Naive B cell (primary cell): ENCODE results near the gene PET100. TPM values are rescaled to one million over a fixed set of nuclear protein-coding genes. Genes with fewer than 3 reads are reported as not detected.

Experiments used
- ATAC-seq, 2 donors: fragments of 150-1000 bp; cut with Tn5 transposase; 2 replicates each; pipeline ENCODE4 v1.10.0; 2021; ENCODE audit warnings: low read depth in 2 of 2, mild to moderate bottlenecking in 2 of 2, moderate library complexity in 2 of 2
- DNase-seq: peaks from one replicate; pipeline ENCODE4 v3.0.0; 2022
- H3K27ac Mint-ChIP-seq, 6 donors: one replicate each; pipeline ENCODE4 v1.8.0; 2020 to 2022; ENCODE audit warnings: mild to moderate bottlenecking in 6 of 6, mixed read lengths in 6 of 6, moderate library complexity in 5 of 6, inconsistent platforms in 2 of 6
- H3K27me3 Mint-ChIP-seq, 3 donors: one replicate each; pipeline ENCODE4 v1.8.0; 2021 to 2022; ENCODE audit warnings: mixed read lengths in 3 of 3, mild to moderate bottlenecking in 1 of 3
- H3K36me3 Mint-ChIP-seq, 2 donors: one replicate each; pipeline ENCODE4 v1.8.0; 2020 to 2022; ENCODE audit warnings: mixed read lengths in 2 of 2, inconsistent platforms in 1 of 2, mild to moderate bottlenecking in 1 of 2
- H3K4me1 Mint-ChIP-seq, 3 donors: one replicate each; pipeline ENCODE4 v1.8.0; 2020 to 2022; ENCODE audit warnings: mixed read lengths in 3 of 3, inconsistent platforms in 1 of 3, mild to moderate bottlenecking in 1 of 3, moderate library complexity in 1 of 3
- H3K4me3 Mint-ChIP-seq, 8 donors: one replicate each; pipeline ENCODE4 v1.8.0; 2020 to 2022; ENCODE audit warnings: mild to moderate bottlenecking in 8 of 8, mixed read lengths in 8 of 8, moderate library complexity in 8 of 8, inconsistent platforms in 2 of 8
- H3K9me3 Mint-ChIP-seq, 7 donors: one replicate each; pipeline ENCODE4 v1.8.0; 2020 to 2022; ENCODE audit warnings: mixed read lengths in 7 of 7, mild to moderate bottlenecking in 5 of 7, inconsistent platforms in 2 of 7, moderate library complexity in 1 of 7
- polyA plus RNA-seq, 6 donors: library from polyadenylated mRNA; unstranded; fragments of 300-500 nt; fragmentation: Illumina TruSeq; gene quantifications; one replicate each; pipeline ENCODE4 v1.2.3, GENCODE V29; 2021; ENCODE audit warnings: low read depth in 6 of 6

The PET100 gene
- polyA plus RNA-seq, 6 donors from 2014 or later, result 195 to 441 (median 254) TPM

- no peaks in the 10 kb centered on the region for H3K36me3 Mint-ChIP-seq
- no peak for ATAC-seq
These were observed 26.0 kb downstream of the PET100 start for GRCh38 chr19:7655581-7655980.

DNA sequence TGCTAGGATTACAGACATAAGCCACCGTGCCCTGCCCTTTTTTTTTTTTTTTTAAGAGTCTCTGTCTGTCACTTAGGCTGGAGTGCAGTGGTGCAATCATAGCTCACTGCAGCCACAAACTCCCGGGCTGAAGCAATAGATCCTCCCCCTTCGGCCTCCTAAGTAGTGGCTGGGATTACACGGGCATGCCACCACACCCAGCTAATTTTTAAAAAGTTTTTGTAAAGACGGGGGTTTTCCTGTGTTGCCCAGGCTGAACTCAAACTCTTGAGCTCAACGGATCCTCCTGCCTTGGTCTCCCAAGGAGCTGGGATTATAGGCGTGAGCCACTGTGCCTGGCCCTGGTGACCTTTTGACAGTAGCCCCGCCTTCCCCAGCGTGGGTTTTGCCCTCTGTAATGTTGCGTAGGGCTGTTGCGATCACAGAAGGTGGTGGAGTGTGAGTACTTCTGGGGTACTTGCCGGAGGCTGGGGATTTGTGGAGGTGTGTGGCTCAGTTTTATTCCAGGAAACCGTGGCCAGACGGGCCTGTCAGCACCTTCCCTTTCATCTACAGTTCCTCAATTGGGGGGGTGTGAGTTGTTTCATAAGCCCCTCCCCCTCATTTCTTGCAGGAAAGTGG, 27.6 kb downstream of the PET100 start:
- no peak for ATAC-seq
- H3K4me3 Mint-ChIP-seq, result peak overlapping the region in 1 of 8 donors; percentile 41
- peaks cover 0 to 8% (median 5%) of the 10 kb centered on the region in 3 donors for H3K27me3 Mint-ChIP-seq
- H3K27ac Mint-ChIP-seq, result peak overlapping the region in 2 of 6 donors; percentile 86 to 87
- H3K36me3 Mint-ChIP-seq, result no peaks in the 10 kb centered on the region
- H3K9me3 Mint-ChIP-seq, result no peaks in the 10 kb centered on the region
- DNase-seq, result no peak
- peaks cover 12 to 22% (median 21%) of the 10 kb centered on the region in 3 donors for H3K4me1 Mint-ChIP-seq

More at GRCh38 chr19:7655581-7655980, 26.0 kb downstream of the PET100 start:
- H3K27me3 Mint-ChIP-seq, result peaks cover 0 to 10% (median 5%) of the 10 kb centered on the region in 3 donors
- peak overlapping the region in 2 of 8 donors; percentile 12 to 37 for H3K4me3 Mint-ChIP-seq
- no peaks in the 10 kb centered on the region for H3K9me3 Mint-ChIP-seq
- peaks cover 14 to 27% (median 25%) of the 10 kb centered on the region in 3 donors for H3K4me1 Mint-ChIP-seq
- no peak for DNase-seq
- H3K27ac Mint-ChIP-seq, result peak overlapping the region in 2 of 6 donors; percentile 53 to 79

DNA sequence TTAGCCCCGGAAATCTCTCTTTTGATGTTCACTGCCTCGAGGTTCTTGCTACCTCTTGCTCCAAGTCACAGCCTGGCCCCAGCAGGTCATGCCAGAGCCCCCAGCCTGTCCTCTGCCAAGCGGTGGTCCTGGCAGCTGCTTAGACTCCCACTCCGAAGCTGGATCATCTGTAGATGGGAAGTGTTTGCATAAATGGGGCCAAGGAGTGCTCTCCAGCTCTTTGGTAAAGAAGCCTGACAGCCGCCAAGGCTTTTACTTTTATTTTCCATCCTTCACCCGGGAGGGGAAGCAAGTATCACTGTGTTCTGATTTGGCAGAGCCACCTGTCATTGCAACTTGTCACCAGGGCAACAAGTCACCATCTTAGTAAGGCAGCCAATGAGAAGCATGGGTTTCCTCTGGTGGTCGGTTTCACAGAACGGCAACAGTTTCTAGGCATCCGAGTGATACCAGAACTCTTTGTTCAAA, 28.7 kb downstream of the PET100 start:
- Mint-ChIP-seq H3K27me3 (peaks cover 0 to 5% (median 0%) of the 10 kb centered on the region in 3 donors), H3K4me3 (peak overlapping the region; percentile 60 to 87 (median 78)), H3K9me3 (no peaks in the 10 kb centered on the region), H3K36me3 (no peaks in the 10 kb centered on the region), H3K4me1 (peaks cover 4 to 15% (median 12%) of the 10 kb centered on the region in 3 donors), H3K27ac (peak overlapping the region; percentile 51 to 97 (median 85))
- ATAC-seq (peak; percentile 100), DNase-seq (peak; percentile 81)

DNA sequence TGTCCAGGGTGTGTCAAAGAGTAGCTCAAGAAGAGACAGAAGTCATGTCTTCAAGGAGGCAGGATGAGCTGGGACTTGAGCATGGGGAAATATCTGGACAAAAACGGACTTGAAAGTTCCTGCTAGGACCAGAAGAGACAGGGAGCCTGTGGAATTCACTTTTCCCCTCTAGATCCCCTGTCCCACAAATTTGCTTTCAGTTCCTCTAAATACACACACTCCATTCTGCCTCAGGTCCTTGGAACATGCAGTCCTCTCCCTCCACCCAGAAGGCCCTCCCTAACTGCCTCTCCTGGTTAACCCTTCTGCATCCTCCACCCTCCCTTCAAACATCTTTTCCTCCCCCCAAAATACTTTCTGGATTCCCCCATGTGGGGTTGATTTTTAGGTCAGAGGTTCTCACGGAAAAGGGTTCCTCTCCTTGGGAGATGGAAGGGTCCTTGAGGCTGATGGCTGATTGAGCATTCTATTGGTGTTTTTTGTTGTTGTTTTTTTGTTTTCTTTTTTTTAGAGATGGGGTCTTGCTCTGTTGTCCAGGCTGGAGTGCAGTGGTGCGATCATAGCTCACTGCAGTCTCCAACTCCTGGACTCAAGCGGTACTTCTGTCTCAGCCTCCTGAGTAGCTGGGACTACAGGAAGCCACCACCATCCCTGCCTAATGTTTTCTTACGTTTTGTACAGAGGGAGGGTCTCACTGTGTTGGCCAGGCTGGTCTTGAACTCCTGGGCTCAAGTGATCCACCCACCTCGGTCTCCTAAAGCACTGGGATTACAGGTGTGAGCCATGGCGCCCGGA, 32.3 kb downstream of the PET100 start:
- Mint-ChIP-seq H3K4me1 (peaks cover 4 to 13% (median 12%) of the 10 kb centered on the region in 3 donors), H3K27me3 (peaks cover 7 to 12% (median 8%) of the 10 kb centered on the region in 3 donors), H3K27ac (no peak overlapping the region), H3K4me3 (no peak overlapping the region), H3K9me3 (no peaks in the 10 kb centered on the region), H3K36me3 (no peaks in the 10 kb centered on the region)
- no peak for DNase-seq
- no peak for ATAC-seq

GRCh38 chr19:7662657-7663056, 33.1 kb downstream of the PET100 start:
- DNase-seq (no peak), ATAC-seq (no peak)
- H3K4me1 Mint-ChIP-seq, result peaks cover 4 to 9% (median 6%) of the 10 kb centered on the region in 3 donors
- H3K27ac Mint-ChIP-seq, result no peak overlapping the region
- peaks cover 10 to 14% (median 12%) of the 10 kb centered on the region in 3 donors for H3K27me3 Mint-ChIP-seq
- no peaks in the 10 kb centered on the region for H3K9me3 Mint-ChIP-seq
- H3K4me3 Mint-ChIP-seq, result peak overlapping the region in 1 of 8 donors; percentile 22
- H3K36me3 Mint-ChIP-seq, result no peaks in the 10 kb centered on the region

DNA sequence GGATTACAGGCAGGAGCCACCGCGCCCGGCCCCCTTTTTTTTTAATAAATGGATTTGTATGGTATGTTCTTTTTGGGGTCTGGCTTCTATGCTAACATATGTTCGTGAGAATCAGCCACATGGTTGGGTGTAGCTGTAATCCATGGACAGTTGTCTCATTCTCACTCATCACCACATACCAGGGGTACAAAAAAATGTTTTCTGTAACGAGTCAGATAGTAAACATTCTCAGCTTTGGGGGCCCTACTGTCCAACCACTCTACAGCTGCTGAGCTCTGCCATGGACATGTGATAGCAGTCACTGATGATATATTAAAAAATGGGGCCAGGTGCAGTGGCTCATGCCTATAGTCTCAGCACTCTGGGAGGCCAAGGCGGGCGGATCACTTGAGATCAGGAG, 34.1 kb downstream of the PET100 start:
- Mint-ChIP-seq H3K36me3 (no peaks in the 10 kb centered on the region), H3K4me3 (no peak overlapping the region), H3K27me3 (peaks cover 9 to 19% (median 10%) of the 10 kb centered on the region in 3 donors), H3K27ac (no peak overlapping the region), H3K4me1 (no peaks in the 10 kb centered on the region), H3K9me3 (no peaks in the 10 kb centered on the region)
- no peak for ATAC-seq
- no peak for DNase-seq

DNA sequence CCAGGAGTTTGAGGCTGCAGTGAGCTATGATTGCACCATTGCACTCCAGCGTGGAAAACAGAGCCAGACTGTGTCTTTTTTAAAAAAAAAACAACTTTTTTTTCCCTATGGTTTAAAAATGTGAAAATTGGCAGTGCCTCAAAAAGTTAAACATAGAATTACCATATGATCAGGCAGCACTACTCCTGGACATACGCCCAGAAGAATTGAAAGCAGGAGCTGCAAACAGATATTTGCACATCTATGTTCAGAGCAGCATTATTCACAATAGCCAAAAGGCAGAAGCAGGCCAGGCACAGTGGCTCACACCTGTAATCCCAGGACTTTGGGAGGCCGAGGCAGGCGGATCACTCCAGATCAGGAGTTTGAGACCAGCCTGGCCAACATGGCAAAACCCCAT, 35.5 kb downstream of the PET100 start:
- peaks cover 2 to 6% (median 3%) of the 10 kb centered on the region in 3 donors for H3K4me1 Mint-ChIP-seq
- no peaks in the 10 kb centered on the region for H3K36me3 Mint-ChIP-seq
- H3K27me3 Mint-ChIP-seq, result peaks cover 15 to 33% (median 22%) of the 10 kb centered on the region in 3 donors
- ATAC-seq (no peak), DNase-seq (no peak)
- H3K27ac Mint-ChIP-seq, result no peak overlapping the region
- H3K9me3 Mint-ChIP-seq, result no peaks in the 10 kb centered on the region
- no peak overlapping the region for H3K4me3 Mint-ChIP-seq

DNA sequence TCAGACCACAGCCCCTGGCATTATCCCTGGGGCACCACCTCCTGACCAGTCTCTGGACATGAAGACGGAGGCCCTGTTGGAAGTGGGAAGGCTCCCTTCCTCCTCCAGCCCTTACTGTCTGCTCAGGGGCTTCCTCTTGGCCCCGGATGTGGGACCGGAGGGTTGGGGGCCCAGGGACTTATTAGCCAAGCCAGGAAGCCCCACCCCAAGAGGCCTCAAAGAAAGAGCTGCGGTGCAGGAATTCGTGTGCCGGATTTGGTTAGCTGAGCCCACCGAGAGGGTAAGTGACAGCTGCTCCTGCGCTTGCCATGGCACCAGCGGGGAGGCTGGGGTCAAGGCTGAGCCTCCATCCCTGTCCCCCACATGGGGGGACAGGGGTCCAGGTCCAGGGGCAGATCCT, 39.2 kb downstream of the PET100 start, which contains the start of gene RETN:
Gene RETN (plus strand): TSS at position 208 of the 400 bp plus-strand sequence. CDS start 278 bp downstream, outside the sequence.
- Mint-ChIP-seq H3K27ac (peak within 1 kb of the TSS in 2 of 6 donors; percentile 68 to 72), H3K27me3 (peaks cover 34 to 64% (median 52%) of the 10 kb centered on the region in 3 donors)

GRCh38 chr19:7669641-7670040, 40.0 kb downstream of the PET100 start:
- H3K4me1 Mint-ChIP-seq, result peaks cover 12 to 16% (median 12%) of the 10 kb centered on the region in 3 donors
- H3K9me3 Mint-ChIP-seq, result peaks cover 0 to 9% (median 2%) of the 10 kb centered on the region in 7 donors
- peak overlapping the region in 2 of 6 donors; percentile 68 to 72 for H3K27ac Mint-ChIP-seq
- H3K36me3 Mint-ChIP-seq, result no peaks in the 10 kb centered on the region
- no peak for DNase-seq
- no peak for ATAC-seq
- peaks cover 42 to 72% (median 52%) of the 10 kb centered on the region in 3 donors for H3K27me3 Mint-ChIP-seq
- peak overlapping the region in 3 of 8 donors; percentile 16 to 65 (median 61) for H3K4me3 Mint-ChIP-seq

More for the DNA sequence above, 39.2 kb downstream of the PET100 start, which contains the start of gene RETN:
- Mint-ChIP-seq H3K9me3 (peaks cover 0 to 1% (median 0%) of the 10 kb centered on the region in 7 donors), H3K4me1 (peaks cover 9 to 12% (median 12%) of the 10 kb centered on the region in 3 donors), H3K36me3 (no peaks in the 10 kb centered on the region), H3K4me3 (peak within 1 kb of the TSS in 4 of 8 donors; percentile 26 to 65 (median 56))
- DNase-seq, result no peak
- no peak for ATAC-seq

GRCh38 chr19:7670150-7670783, 40.7 kb downstream of the PET100 start:
- Mint-ChIP-seq H3K4me3 (peak overlapping the region; percentile 27 to 63 (median 58)), H3K36me3 (no peaks in the 10 kb centered on the region), H3K4me1 (peaks cover 12 to 18% (median 12%) of the 10 kb centered on the region in 3 donors), H3K27me3 (peaks cover 43 to 74% (median 52%) of the 10 kb centered on the region in 3 donors), H3K9me3 (peaks cover 0 to 10% (median 2%) of the 10 kb centered on the region in 7 donors), H3K27ac (peak overlapping the region in 1 of 6 donors; percentile 83)
- DNase-seq, result no peak
- ATAC-seq, result peak; percentile 52 to 65

- H3K27ac Mint-ChIP-seq, result no peak overlapping the region
- H3K9me3 Mint-ChIP-seq, result peaks cover 0 to 10% (median 2%) of the 10 kb centered on the region in 7 donors
- no peak for DNase-seq
- ATAC-seq, result peak; percentile 17 to 29
- H3K4me3 Mint-ChIP-seq, result peak overlapping the region in 4 of 8 donors; percentile 33 to 61 (median 54)
- no peaks in the 10 kb centered on the region for H3K36me3 Mint-ChIP-seq
- peaks cover 13 to 21% (median 14%) of the 10 kb centered on the region in 3 donors for H3K4me1 Mint-ChIP-seq
- H3K27me3 Mint-ChIP-seq, result peaks cover 42 to 74% (median 52%) of the 10 kb centered on the region in 3 donors
These were observed 41.2 kb downstream of the PET100 start for GRCh38 chr19:7670790-7671189.

DNA sequence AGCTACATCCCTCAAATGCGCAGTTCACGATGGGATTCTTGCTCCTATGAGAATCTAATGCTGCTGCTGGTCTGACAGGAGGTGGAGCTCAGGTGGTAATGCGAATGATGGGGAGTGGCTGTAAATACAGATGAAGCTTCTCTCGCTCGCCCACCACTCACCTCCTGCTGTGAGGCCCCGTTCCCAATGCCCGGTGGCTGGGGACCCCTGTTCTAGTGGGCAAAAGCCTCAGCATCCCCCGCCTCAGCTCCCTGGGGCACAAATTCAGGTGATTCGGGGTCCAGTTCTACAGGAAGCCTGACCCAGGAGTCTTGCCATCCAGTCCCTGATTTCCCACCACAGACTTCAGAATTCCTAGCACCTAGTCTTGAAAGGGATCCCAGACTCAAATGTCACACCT, 42.9 kb downstream of the PET100 start:
- DNase-seq (no peak), ATAC-seq (no peak)
- Mint-ChIP-seq H3K36me3 (no peaks in the 10 kb centered on the region), H3K4me3 (no peak overlapping the region), H3K9me3 (peaks cover 0 to 10% (median 2%) of the 10 kb centered on the region in 7 donors), H3K27me3 (peaks cover 39 to 74% (median 52%) of the 10 kb centered on the region in 3 donors), H3K4me1 (peaks cover 27 to 38% (median 32%) of the 10 kb centered on the region in 3 donors), H3K27ac (no peak overlapping the region)
